Measurements from ENCODE around the gene OTOGL.

- TF ChIP-seq HMGXB4 (CRISPR knock-in tag; IDR thresholded peaks at IDR 0.05; ENCODE audit: borderline replicate concordance) (no peak), CTCF (IDR thresholded peaks at IDR 0.05) (no peak), CHD2 (IDR thresholded peaks at IDR 0.05; ENCODE audit: low read length, partially characterized antibody) (no peak), KDM5A (IDR thresholded peaks at IDR 0.05) (no peak), JUN (IDR thresholded peaks at IDR 0.05) (no peak), RAD21 (conservative IDR thresholded peaks at IDR 0.05 in 1 of 2, IDR thresholded peaks at IDR 0.05 in 1 of 2) (no peak), NR3C1 (IDR thresholded peaks at IDR 0.05) (no peak), CHD4 (IDR thresholded peaks at IDR 0.05; ENCODE audit: borderline replicate concordance) (no peak), EHMT2 (IDR thresholded peaks at IDR 0.05; ENCODE audit: low read depth) (no peak), BHLHE40 (IDR thresholded peaks at IDR 0.05; ENCODE audit: low read depth, low read length) (no peak), KDM1A (IDR thresholded peaks at IDR 0.05; ENCODE audit: low read depth) (no peak), POLR2A (IDR thresholded peaks at IDR 0.05; ENCODE audit: low read length) (no peak)
Measured at GRCh38 chr12:80222261-80222660, 122.9 kb downstream of the OTOGL start.
